Measurements from ENCODE around the gene FGD4.

Gene FGD4

GRCh38 chr12:32477714-32478113 lies 78.4 kb downstream of the FGD4 start (continued):
- TF ChIP-seq, protein P1, sequence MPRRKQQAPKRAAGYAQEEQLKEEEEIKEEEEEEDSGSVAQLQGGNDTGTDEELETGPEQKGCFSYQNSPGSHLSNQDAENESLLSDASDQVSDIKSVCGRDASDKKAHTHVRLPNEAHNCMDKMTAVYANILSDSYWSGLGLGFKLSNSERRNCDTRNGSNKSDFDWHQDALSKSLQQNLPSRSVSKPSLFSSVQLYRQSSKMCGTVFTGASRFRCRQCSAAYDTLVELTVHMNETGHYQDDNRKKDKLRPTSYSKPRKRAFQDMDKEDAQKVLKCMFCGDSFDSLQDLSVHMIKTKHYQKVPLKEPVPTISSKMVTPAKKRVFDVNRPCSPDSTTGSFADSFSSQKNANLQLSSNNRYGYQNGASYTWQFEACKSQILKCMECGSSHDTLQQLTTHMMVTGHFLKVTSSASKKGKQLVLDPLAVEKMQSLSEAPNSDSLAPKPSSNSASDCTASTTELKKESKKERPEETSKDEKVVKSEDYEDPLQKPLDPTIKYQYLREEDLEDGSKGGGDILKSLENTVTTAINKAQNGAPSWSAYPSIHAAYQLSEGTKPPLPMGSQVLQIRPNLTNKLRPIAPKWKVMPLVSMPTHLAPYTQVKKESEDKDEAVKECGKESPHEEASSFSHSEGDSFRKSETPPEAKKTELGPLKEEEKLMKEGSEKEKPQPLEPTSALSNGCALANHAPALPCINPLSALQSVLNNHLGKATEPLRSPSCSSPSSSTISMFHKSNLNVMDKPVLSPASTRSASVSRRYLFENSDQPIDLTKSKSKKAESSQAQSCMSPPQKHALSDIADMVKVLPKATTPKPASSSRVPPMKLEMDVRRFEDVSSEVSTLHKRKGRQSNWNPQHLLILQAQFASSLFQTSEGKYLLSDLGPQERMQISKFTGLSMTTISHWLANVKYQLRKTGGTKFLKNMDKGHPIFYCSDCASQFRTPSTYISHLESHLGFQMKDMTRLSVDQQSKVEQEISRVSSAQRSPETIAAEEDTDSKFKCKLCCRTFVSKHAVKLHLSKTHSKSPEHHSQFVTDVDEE (CRISPR knock-in tag; IDR thresholded peaks at IDR 0.05): peak; percentile 55; the same call in 1 of the 2 replicates
- TF ChIP-seq, protein P2, sequence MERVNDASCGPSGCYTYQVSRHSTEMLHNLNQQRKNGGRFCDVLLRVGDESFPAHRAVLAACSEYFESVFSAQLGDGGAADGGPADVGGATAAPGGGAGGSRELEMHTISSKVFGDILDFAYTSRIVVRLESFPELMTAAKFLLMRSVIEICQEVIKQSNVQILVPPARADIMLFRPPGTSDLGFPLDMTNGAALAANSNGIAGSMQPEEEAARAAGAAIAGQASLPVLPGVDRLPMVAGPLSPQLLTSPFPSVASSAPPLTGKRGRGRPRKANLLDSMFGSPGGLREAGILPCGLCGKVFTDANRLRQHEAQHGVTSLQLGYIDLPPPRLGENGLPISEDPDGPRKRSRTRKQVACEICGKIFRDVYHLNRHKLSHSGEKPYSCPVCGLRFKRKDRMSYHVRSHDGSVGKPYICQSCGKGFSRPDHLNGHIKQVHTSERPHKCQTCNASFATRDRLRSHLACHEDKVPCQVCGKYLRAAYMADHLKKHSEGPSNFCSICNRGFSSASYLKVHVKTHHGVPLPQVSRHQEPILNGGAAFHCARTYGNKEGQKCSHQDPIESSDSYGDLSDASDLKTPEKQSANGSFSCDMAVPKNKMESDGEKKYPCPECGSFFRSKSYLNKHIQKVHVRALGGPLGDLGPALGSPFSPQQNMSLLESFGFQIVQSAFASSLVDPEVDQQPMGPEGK (CRISPR knock-in tag; IDR thresholded peaks at IDR 0.05; ENCODE audit: borderline replicate concordance): no peak
- TF ChIP-seq SNAI2 (CRISPR knock-in tag; IDR thresholded peaks at IDR 0.05) (no peak), ESRRG (CRISPR knock-in tag; IDR thresholded peaks at IDR 0.05) (no peak), ISL1 (CRISPR knock-in tag; IDR thresholded peaks at IDR 0.05) (peak; percentile 62), CSDC2 (CRISPR knock-in tag; IDR thresholded peaks at IDR 0.05) (no peak), ZFP30 (CRISPR knock-in tag; IDR thresholded peaks at IDR 0.05) (no peak), ZNF70 (CRISPR knock-in tag; IDR thresholded peaks at IDR 0.05) (no peak), ARNTL (CRISPR knock-in tag; IDR thresholded peaks at IDR 0.05; ENCODE audit: borderline replicate concordance, low read depth) (no peak), GLIS3 (CRISPR knock-in tag; IDR thresholded peaks at IDR 0.05) (no peak), TCF4 (CRISPR knock-in tag; IDR thresholded peaks at IDR 0.05; ENCODE audit: borderline replicate concordance) (peak; percentile 62; the same call in 1 of the 2 replicates), ZC3H10 (CRISPR knock-in tag; IDR thresholded peaks at IDR 0.05) (no peak), ZNF565 (CRISPR knock-in tag; conservative IDR thresholded peaks at IDR 0.05; ENCODE audit: low read depth) (no peak)

DNA sequence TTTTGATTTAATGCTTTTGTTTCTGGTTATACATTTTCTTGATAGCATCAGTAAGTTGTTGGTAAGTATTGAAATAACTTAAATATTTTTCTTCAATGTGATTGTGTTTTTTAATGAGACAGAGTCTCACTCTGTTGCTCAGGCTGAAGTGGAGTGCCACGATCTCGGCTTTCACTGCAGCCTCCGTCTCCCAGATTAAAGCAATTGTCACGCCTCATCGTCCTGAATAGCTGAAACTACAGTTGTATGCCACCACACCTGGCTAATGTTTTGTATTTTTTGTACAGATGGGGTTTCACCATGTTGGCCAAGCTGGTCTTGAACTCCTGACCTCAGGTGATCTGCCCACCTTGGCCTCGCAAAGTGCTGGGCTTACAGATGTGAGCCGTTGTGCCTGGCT lies 78.8 kb downstream of the FGD4 start:
- ATAC-seq: no peak
- TF ChIP-seq OSR1 (CRISPR knock-in tag; IDR thresholded peaks at IDR 0.05) (no peak), BACH2 (CRISPR knock-in tag; IDR thresholded peaks at IDR 0.05; ENCODE audit: borderline replicate concordance) (no peak), POU6F1 (CRISPR knock-in tag; IDR thresholded peaks at IDR 0.05; ENCODE audit: borderline replicate concordance, low read depth) (no peak), ISL1 (CRISPR knock-in tag; IDR thresholded peaks at IDR 0.05) (no peak), TCF4 (CRISPR knock-in tag; IDR thresholded peaks at IDR 0.05; ENCODE audit: borderline replicate concordance) (no peak), ESRRG (CRISPR knock-in tag; IDR thresholded peaks at IDR 0.05) (no peak), ZFP30 (CRISPR knock-in tag; IDR thresholded peaks at IDR 0.05) (no peak), RARB (CRISPR knock-in tag; IDR thresholded peaks at IDR 0.05) (no peak), GLIS3 (CRISPR knock-in tag; IDR thresholded peaks at IDR 0.05) (no peak), TOX (CRISPR knock-in tag; IDR thresholded peaks at IDR 0.05; ENCODE audit: borderline replicate concordance) (no peak), ZNF70 (CRISPR knock-in tag; IDR thresholded peaks at IDR 0.05) (no peak), CSDC2 (CRISPR knock-in tag; IDR thresholded peaks at IDR 0.05) (no peak), ZNF565 (CRISPR knock-in tag; conservative IDR thresholded peaks at IDR 0.05; ENCODE audit: low read depth) (no peak), SNAI2 (CRISPR knock-in tag; IDR thresholded peaks at IDR 0.05) (no peak), PPARA (CRISPR knock-in tag; IDR thresholded peaks at IDR 0.05; ENCODE audit: borderline replicate concordance) (no peak), ZC3H10 (CRISPR knock-in tag; IDR thresholded peaks at IDR 0.05) (no peak)
- TF ChIP-seq, protein P3, sequence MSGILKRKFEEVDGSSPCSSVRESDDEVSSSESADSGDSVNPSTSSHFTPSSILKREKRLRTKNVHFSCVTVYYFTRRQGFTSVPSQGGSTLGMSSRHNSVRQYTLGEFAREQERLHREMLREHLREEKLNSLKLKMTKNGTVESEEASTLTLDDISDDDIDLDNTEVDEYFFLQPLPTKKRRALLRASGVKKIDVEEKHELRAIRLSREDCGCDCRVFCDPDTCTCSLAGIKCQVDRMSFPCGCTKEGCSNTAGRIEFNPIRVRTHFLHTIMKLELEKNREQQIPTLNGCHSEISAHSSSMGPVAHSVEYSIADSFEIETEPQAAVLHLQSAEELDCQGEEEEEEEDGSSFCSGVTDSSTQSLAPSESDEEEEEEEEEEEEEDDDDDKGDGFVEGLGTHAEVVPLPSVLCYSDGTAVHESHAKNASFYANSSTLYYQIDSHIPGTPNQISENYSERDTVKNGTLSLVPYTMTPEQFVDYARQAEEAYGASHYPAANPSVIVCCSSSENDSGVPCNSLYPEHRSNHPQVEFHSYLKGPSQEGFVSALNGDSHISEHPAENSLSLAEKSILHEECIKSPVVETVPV (CRISPR knock-in tag; IDR thresholded peaks at IDR 0.05): no peak
- TF ChIP-seq, protein P4, sequence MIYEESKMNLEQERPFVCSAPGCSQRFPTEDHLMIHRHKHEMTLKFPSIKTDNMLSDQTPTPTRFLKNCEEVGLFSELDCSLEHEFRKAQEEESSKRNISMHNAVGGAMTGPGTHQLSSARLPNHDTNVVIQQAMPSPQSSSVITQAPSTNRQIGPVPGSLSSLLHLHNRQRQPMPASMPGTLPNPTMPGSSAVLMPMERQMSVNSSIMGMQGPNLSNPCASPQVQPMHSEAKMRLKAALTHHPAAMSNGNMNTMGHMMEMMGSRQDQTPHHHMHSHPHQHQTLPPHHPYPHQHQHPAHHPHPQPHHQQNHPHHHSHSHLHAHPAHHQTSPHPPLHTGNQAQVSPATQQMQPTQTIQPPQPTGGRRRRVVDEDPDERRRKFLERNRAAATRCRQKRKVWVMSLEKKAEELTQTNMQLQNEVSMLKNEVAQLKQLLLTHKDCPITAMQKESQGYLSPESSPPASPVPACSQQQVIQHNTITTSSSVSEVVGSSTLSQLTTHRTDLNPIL (CRISPR knock-in tag; IDR thresholded peaks at IDR 0.05; ENCODE audit: low read depth): no peak
- TF ChIP-seq, protein P1 (CRISPR knock-in tag; IDR thresholded peaks at IDR 0.05): no peak
- TF ChIP-seq, protein P2 (CRISPR knock-in tag; IDR thresholded peaks at IDR 0.05; ENCODE audit: borderline replicate concordance): no peak

Data from SK-N-SH treated with all-trans-retinoic acid at 6 μM for 48 hours (cell line).